Fibroblast of lung (primary cell): Measurements from ENCODE around the gene CEBPE. TPM values are rescaled to one million over a fixed set of nuclear protein-coding genes. Genes with fewer than 3 reads are reported as not detected.

Experiments
- DNase-seq, 2 donors: peaks; one replicate each; pipeline versions ENCODE4 v3.0.0 to v3.0.0-alpha.2; 2010; ENCODE audit warnings: low read depth in 2 of 2
- H2AFZ ChIP-seq: 2 replicates; pipeline ENCODE4 v1.5.1; 2012; ENCODE audit warnings: low read length, control low read depth, inconsistent platforms
- H3K27ac ChIP-seq: 2 replicates; pipeline ENCODE4 v1.5.1; 2011; ENCODE audit warnings: low read length, control low read depth; ENCODE audit not compliant: insufficient read depth
- H3K27me3 ChIP-seq: 2 replicates; pipeline ENCODE4 v1.5.1; 2011; ENCODE audit warnings: mild to moderate bottlenecking, low read length; ENCODE audit not compliant: control insufficient read depth, insufficient read depth
- H3K36me3 ChIP-seq: 2 replicates; pipeline ENCODE4 v1.5.1; 2011; ENCODE audit warnings: low read length; ENCODE audit not compliant: control insufficient read depth, insufficient read depth
- H3K4me1 ChIP-seq: 2 replicates; pipeline ENCODE4 v1.5.1; 2011; ENCODE audit warnings: low read length; ENCODE audit not compliant: control insufficient read depth, insufficient read depth; ENCODE audit errors: extremely low read depth
- H3K4me2 ChIP-seq: 2 replicates; pipeline ENCODE4 v1.5.1; 2011; ENCODE audit warnings: low read length, control low read depth; ENCODE audit not compliant: insufficient read depth; ENCODE audit errors: extremely low read depth
- H3K4me3 ChIP-seq, 4 experiments: fragments of 200-600 bp in 1 of 4; sonication (generic) in 1 of 4; replicated peaks in 1 of 4; 2 replicates each; pipeline ENCODE4 v1.5.1; 2011 to 2016; ENCODE audit warnings: low read length in 4 of 4, low read depth in 3 of 4, mild to moderate bottlenecking in 3 of 4, control low read depth in 2 of 4, inconsistent platforms in 1 of 4, mixed read lengths in 1 of 4; ENCODE audit not compliant: insufficient read depth in 1 of 4; ENCODE audit errors: control extremely low read depth in 1 of 4
- H3K79me2 ChIP-seq: 2 replicates; pipeline ENCODE4 v1.5.1; 2012; ENCODE audit warnings: mild to moderate bottlenecking, low read length, inconsistent platforms; ENCODE audit not compliant: control insufficient read depth, insufficient read depth
- H3K9ac ChIP-seq: 2 replicates; pipeline ENCODE4 v1.5.1; 2011; ENCODE audit warnings: mild to moderate bottlenecking, low read length, control low read depth; ENCODE audit not compliant: insufficient read depth
- H3K9me3 ChIP-seq: 2 replicates; pipeline ENCODE4 v1.5.1; 2012; ENCODE audit warnings: low read depth, low read length; ENCODE audit not compliant: control insufficient read depth, insufficient read depth
- H4K20me1 ChIP-seq: 2 replicates; pipeline ENCODE4 v1.5.1; 2011; ENCODE audit warnings: low read length; ENCODE audit not compliant: control insufficient read depth, insufficient read depth; ENCODE audit errors: extremely low read depth
- CTCF ChIP-seq, 2 donors: IDR thresholded peaks in 1 of 2; conservative IDR thresholded peaks in 1 of 2; 1 replicate in 1 of 2; 2 replicates in 1 of 2; pipeline ENCODE4 v1.5.1; 2011 to 2012; ENCODE audit warnings: low read length in 2 of 2, control low read depth in 1 of 2, inconsistent platforms in 1 of 2, low read depth in 1 of 2, mild to moderate bottlenecking in 1 of 2
- EZH2 ChIP-seq: IDR thresholded peaks from 2 replicates; pipeline ENCODE4 v1.5.1; 2012; ENCODE audit warnings: low read length, control low read depth, mild to moderate bottlenecking; ENCODE audit errors: missing control alignments
- polyA plus RNA-seq, 2 donors: library from polyadenylated mRNA; depleted of rRNA in 1 of 2; stranded (reverse) in 1 of 2; unstranded in 1 of 2; fragments of >200 nt; gene quantifications; 2 replicates each; pipeline ENCODE4 v1.2.1, GENCODE V29; 2011 to 2012; ENCODE audit warnings: missing spikeins in 1 of 2
- total RNA-seq: library from RNA; depleted of rRNA; stranded (reverse); fragments of >200 nt; gene quantifications from 2 replicates; pipeline ENCODE4 v1.2.1, GENCODE V29; 2014

The CEBPE gene
- total and polyA plus RNA-seq, 2 donors (not counting 1 experiment from before 2014, with no cell fraction given): not detected

GRCh38 chr14:23127861-23128260, 8.8 kb upstream of the CEBPE start:
- no peaks in the 10 kb centered on the region for H3K36me3 ChIP-seq
- H3K4me2 ChIP-seq: no peak overlapping the region
- TF ChIP-seq CTCF (conservative IDR thresholded peaks at IDR 0.05 in 1 of 2, IDR thresholded peaks at IDR 0.05 in 1 of 2; ENCODE audit: low read depth in 1 of 2, low read length in 2 of 2): no peak
- TF ChIP-seq EZH2: no peak
- no peaks in the 10 kb centered on the region for H3K4me1 ChIP-seq
- no peak overlapping the region for H3K4me3 ChIP-seq
- H3K27me3 ChIP-seq: peaks cover 6% of the 10 kb centered on the region
- no peak for DNase-seq
- no peaks in the 10 kb centered on the region for H4K20me1 ChIP-seq
- no peak overlapping the region for H3K9ac ChIP-seq
- no peak overlapping the region for H3K27ac ChIP-seq
- no peak overlapping the region for H2AFZ ChIP-seq
- no peaks in the 10 kb centered on the region for H3K79me2 ChIP-seq
- H3K9me3 ChIP-seq: no peaks in the 10 kb centered on the region

- H4K20me1 ChIP-seq: no peaks in the 10 kb centered on the region
Measured at GRCh38 chr14:23126548-23127278, 7.7 kb upstream of the CEBPE start.

More at GRCh38 chr14:23126548-23127278, 7.7 kb upstream of the CEBPE start:
- Histone ChIP-seq H3K4me2 (no peak overlapping the region), H3K4me3 (no peak overlapping the region), H3K4me1 (no peaks in the 10 kb centered on the region), H3K79me2 (no peaks in the 10 kb centered on the region), H2AFZ (no peak overlapping the region), H3K27me3 (peaks cover 6% of the 10 kb centered on the region), H3K27ac (no peak overlapping the region), H3K9me3 (no peaks in the 10 kb centered on the region), H3K36me3 (no peaks in the 10 kb centered on the region), H3K9ac (no peak overlapping the region)
- no peak for DNase-seq
- no peak for TF ChIP-seq CTCF (conservative IDR thresholded peaks at IDR 0.05 in 1 of 2, IDR thresholded peaks at IDR 0.05 in 1 of 2; ENCODE audit: low read depth in 1 of 2, low read length in 2 of 2)
- no peak for TF ChIP-seq EZH2
